ENCODE results near the gene ZNF444.
"Not testable (repeated sequence)": the region's sequence is repeated elsewhere in the genome, so short reads cannot be mapped to it uniquely, and the experiment has no call there.

ZNF444 gene

DNA sequence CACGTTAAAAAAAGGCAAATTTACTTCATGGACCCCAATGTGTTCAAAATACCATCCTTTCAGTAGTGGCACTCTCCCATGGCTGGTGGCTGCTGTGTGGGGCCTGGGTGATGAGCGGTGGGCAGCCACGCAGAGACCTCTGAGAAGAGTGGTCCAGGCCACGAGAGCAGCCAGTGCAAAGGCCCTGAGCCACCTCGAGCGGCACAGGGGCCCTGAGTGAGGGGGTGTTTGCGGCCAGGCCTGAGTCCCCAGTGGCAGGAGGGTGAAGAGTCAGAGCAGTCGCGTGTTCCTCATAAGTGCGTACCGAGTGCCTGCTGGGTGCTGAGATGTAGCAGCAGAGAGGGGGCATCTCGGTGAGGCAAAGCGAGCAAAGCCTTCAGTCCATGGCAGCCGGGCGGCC is 7.0 kb downstream of the ZNF444 start:
- DNase-seq: no peak

DNA sequence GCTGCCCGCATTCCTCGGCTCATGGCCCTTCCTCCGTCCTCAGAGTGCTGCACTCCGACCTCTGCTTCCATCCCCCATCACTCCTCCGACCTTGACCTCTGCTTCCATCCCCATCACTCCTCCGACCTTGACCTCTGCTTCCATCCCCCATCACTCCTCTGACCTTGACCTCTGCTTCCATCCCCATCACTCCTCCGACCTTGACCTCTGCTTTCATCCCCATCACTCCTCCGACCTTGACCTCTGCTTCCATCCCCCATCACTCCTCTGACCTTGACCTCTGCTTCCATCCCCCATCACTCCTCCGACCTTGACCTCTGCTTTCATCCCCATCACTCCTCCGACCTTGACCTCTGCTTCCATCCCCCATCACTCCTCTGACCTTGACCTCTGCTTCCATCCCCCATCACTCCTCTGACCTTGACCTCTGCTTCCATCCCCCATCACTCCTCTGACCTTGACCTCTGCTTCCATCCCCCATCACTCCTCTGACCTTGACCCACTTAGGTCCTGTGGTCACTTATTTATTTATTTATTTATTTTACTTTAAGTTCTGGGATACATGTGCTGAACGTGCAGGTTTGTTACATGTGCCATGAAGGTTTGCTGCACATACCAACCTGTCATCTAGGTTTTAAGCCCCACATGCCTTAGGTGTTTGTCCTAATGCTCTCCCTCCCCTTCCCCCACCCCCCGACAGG is 8.0 kb downstream of the ZNF444 start:
- DNase-seq: not testable (repeated sequence)

DNA sequence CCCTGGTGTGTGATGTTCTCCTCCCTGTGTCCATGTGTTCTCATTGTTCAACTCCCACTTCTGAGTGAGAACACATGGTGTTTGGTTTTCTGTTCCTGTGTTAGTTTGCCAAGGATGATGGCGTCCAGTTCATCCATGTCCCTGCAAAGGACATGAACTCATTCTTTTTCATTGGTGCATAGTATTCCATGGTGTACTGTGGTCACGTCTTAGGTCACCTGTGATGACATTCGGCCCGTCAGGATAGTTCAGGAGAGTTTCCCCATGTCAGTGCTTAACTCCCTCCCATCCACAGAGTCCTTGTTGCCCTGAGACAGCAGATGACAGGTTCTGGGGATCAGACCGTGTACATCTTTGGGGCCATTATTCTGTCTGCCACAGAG is 8.6 kb downstream of the ZNF444 start:
- DNase-seq: no peak

DNA sequence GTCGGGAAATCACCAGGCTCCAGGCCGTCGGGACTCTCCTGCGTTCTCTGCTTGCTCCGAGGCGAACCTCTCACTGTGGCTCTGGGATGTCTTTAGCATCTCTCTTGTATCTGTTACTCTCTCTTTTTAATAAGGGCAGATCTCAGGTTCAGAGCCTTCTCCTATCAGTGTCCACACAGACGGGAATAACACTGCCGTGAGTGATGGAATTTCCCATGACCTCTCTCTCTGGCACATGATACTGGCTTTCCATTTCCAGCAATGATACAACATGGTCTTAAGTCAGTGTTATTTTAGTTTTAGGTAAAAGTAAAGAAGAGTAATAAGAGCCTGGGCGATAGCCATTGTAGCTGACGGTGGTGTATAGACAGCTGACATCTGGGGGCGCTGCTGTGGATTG is 9.3 kb downstream of the ZNF444 start:
- DNase-seq: no peak

DNA sequence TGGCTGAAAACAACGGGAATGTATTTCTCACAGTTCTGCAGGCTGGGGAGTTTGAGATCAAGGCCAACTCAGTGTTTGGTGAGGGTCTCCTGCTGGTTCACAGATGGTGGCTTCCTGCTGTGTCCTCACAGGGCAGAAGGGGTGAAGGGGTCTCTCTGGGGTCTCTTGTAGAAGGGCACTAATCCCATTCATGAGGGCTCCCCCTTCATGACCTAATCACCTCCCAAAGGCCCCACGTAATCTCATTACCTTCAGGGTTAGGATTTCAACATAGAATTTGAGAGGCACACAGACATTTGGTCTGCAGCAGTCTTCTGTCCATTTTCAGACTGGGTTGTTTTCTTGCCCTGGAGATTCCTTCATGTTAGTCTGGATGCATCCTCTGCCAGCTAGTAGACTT is 11.6 kb downstream of the ZNF444 start:
- no peak for DNase-seq

DNA sequence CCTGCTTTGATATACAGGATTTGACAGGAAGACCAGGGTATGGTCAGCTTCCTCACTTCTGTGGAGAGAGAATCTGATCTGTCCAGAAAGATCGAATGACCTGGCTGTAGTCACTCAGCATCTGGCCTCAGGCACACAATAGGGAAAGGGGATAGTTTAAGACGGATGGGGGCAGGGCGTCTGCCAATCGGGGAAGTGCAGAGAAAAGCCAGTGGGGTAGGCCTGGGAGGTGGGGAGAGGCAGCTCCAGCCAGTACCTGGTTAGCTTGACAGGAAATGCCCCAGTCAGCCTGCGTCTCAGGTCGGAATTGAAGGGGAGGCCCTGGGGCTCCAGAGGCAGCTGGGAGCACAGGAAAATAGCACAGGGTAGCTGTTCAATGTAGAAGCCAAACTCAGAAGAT is 12.4 kb downstream of the ZNF444 start:
- DNase-seq: no peak

DNA sequence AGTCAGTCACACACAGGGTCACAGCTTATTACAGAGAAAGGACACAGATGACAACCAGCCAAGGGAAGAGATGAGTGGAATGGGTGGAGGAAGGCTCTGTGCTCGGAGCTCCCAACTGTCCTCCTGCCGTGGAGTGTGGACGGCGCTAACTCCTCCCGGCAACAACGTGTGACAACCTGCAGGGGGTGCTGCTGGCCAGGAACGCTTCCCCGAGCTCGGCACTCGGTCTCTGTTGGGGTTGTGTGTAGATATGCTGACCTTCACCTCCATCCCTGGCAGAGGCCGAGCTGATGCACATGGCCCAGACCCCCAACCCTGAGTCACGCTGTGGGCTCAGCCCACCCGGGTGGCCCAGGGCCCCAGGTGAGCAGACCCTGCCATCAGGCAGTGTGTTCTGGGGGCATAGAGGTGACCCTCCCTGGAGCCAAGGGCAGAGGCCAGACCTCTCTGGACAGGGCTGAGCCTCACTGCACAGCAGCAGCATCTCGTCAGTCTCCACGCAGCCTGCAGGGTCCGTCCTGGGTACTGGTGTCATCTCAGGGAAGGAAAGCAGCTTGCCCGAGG is 14.1 kb downstream of the ZNF444 start:
- DNase-seq: no peak

DNA sequence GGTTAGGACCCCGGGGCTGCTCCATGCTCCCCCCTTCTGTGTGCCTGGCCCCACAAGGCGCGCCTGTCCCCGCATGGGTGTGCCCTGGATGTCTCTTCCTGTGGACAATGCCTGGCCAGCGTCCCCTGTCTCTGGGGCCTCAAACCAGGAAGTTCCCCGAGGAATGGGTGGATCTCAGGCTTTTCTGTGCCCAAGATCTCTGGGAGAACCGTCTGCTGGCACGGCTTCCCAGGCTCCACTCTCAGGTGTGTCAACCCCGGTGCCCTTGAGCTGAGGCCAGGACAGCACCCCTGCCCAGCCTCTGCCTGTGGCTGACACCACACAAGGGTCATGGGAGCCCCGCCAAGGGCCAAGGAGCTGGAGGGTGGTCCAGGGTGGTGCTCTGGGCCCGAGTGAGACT is 15.7 kb downstream of the ZNF444 start:
- no peak for DNase-seq

DNA sequence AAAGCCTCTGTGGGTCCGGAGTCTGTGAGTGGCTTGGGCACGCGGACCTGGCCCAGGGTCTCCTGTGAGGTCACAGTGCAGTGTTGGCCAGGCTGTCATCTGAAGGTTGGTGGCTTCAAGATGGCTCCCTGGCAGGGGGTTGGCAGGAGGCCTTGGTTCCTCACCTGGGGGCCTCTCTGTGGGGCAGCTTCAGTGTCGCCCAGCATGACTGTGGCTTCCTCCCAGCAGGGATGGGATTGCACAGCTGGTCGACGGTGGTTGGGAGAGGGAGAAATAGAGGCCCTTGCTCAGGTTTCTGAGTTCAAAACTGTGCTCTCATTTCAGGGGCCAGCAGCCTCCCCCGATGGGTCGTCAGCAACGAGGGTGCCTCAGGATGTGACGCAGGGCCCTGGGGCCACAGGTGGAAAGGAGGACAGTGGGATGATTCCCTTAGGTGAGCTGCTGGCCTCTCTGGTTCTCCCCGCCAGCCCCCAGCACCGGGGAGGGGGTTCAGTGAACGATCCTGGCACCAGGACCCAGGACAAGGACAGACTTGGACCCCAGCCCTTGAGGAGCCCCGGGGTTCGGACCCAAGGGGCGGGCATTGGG is 17.2 kb downstream of the ZNF444 start:
- DNase-seq: peak; percentile 65

DNA sequence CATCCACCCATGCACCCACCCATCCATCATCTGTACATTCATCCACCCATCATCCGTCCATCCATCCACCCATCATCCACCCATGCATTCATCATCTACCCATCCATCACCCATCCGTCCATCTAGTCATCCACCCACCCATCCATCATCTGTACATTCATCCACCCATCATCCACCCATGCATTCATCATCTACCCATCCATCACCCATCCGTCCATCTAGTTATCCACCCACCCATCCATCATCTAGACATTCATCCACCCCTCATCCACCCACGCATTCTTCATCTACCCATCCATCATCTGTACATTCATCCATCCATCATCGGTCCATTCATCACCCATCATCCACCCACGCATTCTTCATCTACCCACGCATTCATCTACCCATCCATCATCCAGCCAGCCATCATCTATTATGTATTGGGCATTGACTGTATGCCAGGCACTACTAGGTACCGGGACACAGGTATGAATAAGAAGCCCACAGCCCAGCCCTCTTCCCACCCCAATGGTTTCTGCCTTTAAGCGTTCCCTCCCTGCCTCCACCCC is 18.0 kb downstream of the ZNF444 start:
- DNase-seq: no peak

DNA sequence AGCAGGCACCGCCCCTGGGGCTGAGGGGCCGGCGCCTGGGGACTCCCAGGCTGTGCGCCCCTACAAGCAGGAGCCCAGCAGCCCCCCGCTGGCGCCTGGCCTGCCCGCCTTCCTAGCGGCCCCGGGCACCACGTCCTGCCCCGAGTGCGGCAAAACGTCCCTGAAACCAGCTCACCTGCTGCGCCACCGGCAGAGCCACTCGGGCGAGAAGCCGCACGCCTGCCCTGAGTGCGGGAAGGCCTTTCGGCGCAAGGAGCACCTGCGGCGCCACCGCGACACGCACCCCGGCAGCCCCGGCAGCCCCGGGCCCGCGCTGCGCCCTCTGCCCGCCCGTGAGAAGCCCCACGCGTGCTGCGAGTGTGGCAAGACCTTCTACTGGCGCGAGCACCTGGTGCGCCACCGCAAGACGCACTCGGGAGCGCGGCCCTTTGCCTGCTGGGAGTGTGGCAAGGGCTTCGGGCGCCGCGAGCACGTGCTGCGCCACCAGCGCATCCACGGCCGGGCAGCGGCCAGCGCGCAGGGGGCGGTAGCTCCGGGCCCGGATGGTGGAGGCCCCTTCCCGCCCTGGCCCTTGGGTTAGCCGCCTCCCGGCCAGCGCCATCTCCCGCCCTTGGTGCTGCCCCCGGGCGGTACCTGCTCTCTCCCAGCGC is 18.7 kb downstream of the ZNF444 start:
- no peak for DNase-seq

DNA sequence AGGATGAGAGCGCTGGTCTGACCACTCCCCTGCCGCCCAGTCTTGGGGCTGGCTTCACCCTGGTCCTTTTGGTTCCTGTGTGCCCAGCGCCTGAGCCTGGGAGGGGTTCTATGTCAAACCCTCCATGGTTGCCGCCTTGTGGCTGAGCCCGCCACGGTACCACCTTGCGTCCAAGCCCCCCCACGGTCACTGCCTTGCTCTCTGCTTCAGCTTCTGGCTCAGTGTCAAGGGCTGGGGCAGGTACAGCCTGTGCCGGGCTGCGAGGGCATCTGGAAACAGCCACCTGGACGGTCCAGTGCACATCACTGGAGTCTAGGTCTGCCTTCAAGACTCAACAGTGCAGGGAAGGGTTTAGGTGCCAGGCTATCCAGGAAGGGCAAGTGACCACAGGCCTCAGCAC is 20.4 kb downstream of the ZNF444 start:
- DNase-seq: no peak

DNA sequence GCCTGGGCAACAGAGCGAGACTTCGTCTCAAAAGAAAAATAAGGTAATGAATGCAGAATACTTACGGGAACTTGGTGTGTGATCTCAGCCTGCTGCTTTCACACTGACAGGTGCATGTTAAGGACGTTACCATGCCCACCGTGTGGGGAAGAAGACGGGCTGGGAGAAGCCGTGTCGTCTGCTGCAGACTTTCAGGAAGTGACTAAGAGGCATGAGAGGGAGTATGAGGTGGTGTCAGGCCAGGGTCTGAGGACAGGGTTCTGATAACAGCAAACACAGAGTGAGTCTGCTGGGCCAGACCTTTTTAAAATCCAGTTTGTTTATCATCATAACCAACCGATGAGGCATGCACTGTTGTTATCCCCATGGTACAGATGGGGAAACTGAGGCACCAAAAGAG is 21.2 kb downstream of the ZNF444 start:
- no peak for DNase-seq

DNA sequence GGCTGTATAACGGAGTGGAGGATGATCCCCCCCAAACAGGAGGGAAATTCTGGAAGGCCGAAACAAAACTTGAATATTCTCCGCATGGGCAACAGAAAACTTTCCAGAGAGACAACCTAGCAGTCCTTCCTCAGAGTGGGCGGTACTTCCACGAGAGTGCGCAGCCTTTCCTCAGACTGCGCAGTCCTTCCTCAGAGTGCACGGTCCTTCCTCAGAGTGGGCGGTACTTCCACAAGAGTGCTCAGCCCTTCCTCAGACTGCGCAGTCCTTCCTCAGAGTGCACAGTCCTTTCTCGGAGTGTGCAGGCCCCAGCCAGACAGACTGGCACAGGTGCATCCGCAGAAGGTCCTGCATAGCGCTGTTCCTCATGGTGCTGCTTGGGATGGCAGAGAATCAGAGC is 22.0 kb downstream of the ZNF444 start:
- DNase-seq: no peak

DNA sequence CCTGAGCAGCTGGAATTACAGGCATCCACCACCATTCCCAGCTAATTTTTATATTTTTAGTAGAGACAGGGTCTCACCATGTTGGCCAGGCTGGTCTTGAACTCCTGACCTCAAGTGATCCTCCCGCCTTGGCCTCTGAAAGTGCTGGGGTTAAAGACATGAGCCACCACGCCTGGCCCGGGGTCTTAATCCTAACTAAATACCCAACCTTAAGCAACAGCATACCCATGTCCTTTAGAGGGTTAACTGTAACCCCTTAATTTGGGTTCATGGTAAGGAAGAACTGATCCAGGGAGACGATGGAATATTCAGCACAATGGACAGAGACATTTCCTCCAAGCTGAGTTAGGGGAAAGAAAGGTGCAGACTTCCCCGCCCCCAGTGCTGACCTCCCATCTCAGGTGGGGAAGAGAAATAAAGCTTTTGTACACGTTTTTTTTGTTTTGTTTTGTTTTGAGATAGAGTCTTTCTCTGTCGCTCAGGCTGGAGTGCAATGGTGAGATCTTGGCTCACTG is 26.0 kb downstream of the ZNF444 start:
- DNase-seq: no peak

DNA sequence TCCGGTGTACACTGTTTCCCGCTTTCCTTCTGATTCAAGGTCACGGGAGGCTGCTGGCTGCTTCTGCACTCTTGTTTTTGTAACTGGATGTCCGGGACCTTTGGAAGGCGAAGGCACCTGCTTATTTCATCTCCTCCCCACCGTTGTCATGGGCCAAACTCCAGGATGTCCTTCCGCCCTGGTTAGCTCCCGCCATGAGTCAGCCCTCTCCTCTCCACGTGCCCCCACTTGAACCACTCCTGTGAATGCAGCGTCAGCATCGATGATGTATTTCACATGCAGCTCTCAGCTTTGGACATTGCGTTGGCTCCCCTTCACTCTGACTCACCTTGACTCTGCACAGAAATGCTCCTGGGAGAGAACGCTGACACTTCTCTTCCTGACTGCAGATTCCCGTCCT is 29.2 kb downstream of the ZNF444 start:
- no peak for DNase-seq

DNA sequence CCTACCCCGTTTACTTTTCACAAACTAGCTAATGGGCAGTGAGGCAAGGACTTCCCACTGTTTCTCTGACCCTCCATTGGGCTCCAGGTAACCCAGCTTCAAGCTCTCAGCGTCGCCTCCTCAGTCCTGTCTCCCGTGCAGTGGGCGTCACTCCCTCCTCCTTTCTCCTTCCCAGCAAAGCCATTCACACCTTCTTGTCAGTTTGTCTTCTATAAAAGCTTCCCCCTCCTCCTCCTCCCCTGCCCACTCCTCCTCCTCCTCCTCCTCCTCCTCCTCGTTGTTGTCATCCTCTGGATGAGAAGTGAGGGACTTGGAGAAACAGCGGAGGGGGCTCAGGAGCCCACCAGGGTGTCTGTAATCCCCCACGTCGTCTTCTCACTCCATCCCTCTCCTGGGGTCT is 33.0 kb downstream of the ZNF444 start:
- DNase-seq: no peak

DNA sequence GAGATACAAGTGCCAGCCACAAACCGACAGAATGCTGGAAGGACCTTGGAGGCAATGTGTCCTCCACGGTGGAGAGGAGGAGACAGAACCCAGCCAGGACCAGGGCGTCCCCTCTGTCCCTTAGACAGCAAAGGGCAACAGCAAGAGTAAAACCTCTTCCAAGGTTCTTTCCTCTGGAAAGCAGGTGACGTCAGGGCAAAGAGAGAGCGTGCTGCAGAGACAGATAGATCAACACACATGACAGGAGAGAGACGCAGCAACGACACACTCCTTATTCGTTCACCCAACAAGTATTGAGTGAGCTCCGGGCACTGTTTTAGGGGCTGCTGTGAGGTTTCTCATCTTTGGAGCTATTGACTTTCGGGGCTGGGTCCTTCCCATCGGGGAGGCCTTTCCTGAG is 33.5 kb downstream of the ZNF444 start:
- peak; percentile 28 for DNase-seq

DNA sequence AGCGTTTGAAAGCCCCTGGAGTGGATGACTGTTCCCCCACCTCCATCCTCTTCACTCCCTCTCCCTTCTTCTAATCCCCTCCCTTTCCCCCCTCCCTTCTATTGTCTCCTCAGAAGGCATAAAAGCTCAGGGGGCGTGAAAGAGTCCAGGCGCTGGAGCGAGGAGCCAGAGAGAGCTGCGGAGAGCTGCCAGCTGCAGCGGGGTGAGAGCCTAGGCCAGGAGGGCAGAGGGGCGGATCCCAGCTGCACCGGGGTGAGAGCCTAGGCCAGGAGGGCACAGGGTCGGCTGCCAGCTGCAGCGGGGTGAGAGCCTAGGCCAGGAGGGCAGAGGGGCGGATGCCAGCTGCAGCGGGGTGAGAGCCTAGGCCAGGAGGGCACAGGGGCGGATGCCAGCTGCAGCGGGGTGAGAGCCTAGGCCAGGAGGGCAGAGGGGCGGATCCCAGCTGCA is 34.8 kb downstream of the ZNF444 start, which contains the start of gene GALP:
Gene GALP (plus strand): TSS at position 148 of the 447 bp plus-strand sequence. CDS start 1,101 bp downstream, outside the sequence.
- not testable (repeated sequence) for DNase-seq

DNA sequence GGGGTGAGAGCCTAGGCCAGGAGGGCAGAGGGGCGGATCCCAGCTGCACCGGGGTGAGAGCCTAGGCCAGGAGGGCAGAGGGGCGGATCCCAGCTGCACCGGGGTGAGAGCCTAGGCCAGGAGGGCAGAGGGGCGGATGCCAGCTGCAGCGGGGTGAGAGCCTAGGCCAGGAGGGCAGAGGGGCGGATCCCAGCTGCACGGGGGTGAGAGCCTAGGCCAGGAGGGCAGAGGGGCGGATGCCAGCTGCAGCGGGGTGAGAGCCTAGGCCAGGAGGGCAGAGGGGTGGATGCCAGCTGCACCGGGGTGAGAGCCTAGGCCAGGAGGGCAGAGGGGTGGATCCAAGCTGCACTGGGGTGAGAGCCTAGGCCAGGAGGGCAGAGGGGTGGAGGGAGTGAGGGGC is 35.2 kb downstream of the ZNF444 start:
- not testable (repeated sequence) for DNase-seq

DNA sequence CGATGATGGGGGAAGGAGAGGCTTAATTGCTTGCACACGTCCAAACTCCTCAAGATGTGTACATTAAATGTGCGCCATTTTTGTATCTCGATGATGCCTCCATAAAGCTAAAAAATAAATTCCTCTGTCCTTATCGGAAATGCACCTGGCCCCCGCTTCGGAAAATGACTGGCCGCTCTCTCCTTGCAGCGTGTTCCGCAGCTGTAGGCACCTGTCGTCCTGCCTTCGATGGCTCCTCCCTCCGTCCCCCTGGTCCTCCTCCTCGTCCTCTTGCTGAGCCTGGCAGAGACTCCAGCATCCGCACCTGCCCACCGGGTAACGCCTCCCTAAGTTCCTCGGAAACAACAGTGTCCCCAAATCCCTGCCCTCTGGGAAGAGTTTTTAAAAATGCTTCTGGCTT is 35.8 kb downstream of the ZNF444 start:
- peak; percentile 79 for DNase-seq

DNA sequence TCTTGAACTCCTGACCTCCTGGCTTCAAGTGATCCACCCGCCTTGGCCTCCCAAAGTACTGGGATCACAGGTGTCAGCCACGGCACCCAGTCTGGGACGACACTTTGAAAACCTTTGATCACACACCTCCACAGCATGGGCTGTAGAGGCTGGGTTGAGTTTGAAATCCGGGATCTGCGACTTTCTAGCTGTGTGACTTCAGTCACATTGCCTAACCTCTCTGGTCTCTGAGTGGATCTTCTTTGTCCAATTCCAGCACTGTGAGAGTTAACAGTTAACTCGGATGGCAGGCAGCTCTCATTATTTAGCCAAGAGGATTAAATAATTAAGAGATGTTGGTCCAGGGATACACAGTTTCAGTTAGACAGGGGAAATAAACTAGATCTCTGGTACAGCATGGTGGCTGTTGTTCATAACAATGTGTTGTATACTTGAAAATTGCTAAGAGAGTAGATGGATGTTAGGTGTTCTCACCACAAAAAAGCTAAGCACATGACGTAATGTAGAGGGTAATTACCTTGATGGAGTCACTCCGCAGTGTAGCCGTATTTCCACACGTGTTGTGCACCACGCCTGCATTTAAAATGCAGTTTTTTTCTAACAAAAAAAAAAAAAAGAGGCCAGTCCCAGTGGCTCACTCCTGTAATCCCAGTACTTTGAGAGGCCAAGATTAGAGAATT is 36.6 kb downstream of the ZNF444 start:
- DNase-seq: no peak

DNA sequence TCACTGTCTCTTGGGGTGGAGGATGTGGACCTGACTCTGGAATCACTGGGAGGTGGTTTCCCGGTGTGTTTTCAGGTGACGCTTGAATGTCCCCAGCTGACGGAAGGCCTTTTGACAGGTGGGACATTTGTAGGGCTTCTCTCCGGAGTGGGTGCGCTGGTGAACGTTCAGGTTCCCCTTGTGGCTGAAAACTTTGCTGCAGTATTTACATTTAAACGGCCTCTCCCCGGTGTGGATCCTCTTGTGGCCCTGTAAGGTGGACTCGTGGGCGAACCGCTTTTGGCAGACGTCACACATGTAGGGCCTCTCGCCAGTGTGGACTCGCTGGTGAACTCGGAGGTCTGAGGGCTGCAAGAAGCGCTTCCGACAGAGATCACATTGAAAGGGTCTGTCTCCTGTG is 48.7 kb downstream of the ZNF444 start:
- DNase-seq: no peak

Measured in NCI-H146 (cell line).